SK-MEL-5 (cell line): ENCODE results near the gene HSFX4. TPM values are rescaled to one million over a fixed set of nuclear protein-coding genes. Genes with fewer than 3 reads are reported as not detected.
A peak's percentile ranks its signal among the peaks of the same experiment; 100 is the strongest.
"Not testable (repeated sequence)": the region's sequence is repeated elsewhere in the genome, so short reads cannot be mapped to it uniquely, and the experiment has no call there.

ENCODE experiments used
- DNase-seq: peaks from one replicate; pipeline ENCODE4 v3.0.0-alpha.2; 2016; ENCODE audit warnings: low read depth, low spot score
- in situ Hi-C: cut with HindIII; loops from 2 replicates; pipeline ENCODE4 v1.10.0; 2016; ENCODE audit warnings: low sequenced_read_pairs, high pct_unique_total_duplicates, low pct_unique_long_range_greater_than_20kb
- polyA plus RNA-seq, 2 experiments: library from polyadenylated mRNA; depleted of rRNA; stranded (reverse); fragments of >200 nt; gene quantifications; 2 replicates each; pipeline ENCODE4 v1.2.3, GENCODE V29; 2015
- total RNA-seq: library from RNA; depleted of rRNA; stranded (reverse); fragments of >200 nt; shearing (Covaris generic); gene quantifications from 2 replicates; pipeline ENCODE4 v1.2.3, GENCODE V29; 2014; rRNA removed

Gene HSFX4, protein sequence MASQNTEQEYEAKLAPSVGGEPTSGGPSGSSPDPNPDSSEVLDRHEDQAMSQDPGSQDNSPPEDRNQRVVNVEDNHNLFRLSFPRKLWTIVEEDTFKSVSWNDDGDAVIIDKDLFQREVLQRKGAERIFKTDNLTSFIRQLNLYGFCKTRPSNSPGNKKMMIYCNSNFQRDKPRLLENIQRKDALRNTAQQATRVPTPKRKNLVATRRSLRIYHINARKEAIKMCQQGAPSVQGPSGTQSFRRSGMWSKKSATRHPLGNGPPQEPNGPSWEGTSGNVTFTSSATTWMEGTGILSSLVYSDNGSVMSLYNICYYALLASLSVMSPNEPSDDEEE
- total RNA-seq = not detected in 2 replicates
- not detected in 2 replicates for polyA plus RNA-seq (2015; cell fraction: cytosol; rRNA removed)
- polyA plus RNA-seq (2015; cell fraction: nucleus; rRNA removed) = not detected in 2 replicates

DNA sequence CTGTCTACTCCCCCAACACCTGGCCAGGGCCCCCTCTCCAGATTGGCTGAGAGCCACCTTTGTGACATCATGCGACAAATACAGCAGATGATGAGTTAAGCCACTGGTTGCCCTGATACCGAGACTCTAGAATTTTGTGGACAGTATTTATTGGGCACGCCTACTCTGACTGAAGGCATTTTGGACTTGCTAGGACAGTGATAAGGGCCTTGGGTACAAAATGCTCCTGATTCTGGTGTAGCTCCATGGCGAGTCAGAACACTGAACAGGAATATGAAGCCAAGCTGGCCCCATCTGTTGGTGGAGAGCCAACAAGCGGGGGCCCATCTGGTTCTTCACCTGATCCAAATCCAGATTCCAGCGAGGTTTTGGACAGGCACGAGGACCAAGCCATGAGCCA is at the start of gene HSFX4:
Gene HSFX4 (plus strand): TSS at position 174 of the 400 bp plus-strand sequence. CDS start 72 bp downstream, at position 246.
- DNase-seq, in situ Hi-C loops: not testable (repeated sequence)

DNA sequence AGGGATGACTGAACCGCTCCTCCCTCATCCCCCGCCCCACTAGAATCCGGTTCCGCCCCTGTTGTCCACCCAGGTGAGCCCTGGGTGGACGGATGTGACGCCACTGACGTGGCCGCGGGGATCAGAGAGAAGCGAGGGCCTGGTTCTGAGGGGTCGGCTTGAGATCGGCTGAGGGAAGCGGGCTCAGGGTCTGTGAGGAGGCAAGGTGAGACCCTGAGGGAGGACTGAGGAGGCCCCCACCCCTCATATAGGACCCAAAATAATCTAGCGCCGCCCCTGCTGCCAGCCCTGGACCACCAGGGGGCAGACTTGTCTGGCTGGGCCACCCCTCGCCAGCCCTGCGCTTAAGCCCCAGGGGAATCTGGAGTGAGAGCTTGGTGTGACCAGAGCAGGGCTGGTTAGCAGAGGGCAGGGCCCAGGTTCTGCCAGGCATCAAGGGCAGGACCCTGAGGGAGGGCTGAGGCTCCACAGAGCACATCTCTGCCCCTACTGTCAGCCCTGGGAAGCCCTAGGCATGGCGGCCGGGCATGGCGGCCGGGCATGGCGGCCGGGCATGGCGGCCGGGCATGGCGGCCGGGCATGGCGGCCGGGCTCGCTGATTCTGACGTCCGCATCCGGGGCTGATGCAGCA is 48.2 kb upstream of the HSFX4 start, which contains the start of gene MAGEA8:
Gene MAGEA8 (plus strand): TSS at position 103 of the 631 bp plus-strand sequence. CDS start 3,090 bp downstream, outside the sequence.
- peak; percentile 2 for DNase-seq
- in situ Hi-C loops = no loop called here

DNA sequence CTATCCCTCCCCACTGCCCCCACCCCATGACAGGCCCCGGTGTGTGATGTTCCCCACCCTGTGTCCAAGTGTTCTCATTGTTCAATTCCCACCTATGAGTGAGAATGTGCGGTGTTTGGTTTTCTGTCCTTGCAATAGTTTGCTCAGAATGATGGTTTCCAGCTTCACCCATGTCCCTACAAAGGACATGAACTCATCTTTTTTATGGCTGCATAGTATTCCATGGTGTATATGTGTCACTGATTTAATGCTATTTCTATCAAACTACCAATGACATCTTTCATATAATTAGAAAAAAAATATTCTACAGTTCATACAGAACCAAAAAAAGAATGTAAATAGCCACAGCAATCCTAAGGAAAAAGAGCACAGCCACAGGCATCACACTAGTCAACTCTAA is 38.5 kb upstream of the HSFX4 start:
- DNase-seq, in situ Hi-C loops: not testable (repeated sequence)

DNA sequence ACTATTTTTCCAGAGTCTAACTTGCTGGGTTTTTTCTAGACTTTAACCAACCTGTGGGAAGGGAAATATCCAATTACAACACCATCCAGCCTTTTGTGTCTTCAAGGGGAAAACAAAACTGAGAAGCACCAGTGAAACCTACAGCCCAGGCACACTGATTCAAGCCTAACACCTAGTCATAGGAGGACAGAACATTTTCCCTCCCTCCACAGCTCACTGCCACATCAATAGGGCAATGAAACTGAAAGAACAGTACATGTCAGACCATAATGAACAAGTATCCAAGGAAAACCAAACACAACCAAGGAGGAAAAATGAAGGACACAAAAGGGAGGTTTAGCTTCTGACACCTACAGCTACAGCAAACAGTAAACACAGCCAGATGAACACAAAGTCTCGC is 30.8 kb upstream of the HSFX4 start:
- DNase-seq = no peak
- in situ Hi-C loops = no loop called here

DNA sequence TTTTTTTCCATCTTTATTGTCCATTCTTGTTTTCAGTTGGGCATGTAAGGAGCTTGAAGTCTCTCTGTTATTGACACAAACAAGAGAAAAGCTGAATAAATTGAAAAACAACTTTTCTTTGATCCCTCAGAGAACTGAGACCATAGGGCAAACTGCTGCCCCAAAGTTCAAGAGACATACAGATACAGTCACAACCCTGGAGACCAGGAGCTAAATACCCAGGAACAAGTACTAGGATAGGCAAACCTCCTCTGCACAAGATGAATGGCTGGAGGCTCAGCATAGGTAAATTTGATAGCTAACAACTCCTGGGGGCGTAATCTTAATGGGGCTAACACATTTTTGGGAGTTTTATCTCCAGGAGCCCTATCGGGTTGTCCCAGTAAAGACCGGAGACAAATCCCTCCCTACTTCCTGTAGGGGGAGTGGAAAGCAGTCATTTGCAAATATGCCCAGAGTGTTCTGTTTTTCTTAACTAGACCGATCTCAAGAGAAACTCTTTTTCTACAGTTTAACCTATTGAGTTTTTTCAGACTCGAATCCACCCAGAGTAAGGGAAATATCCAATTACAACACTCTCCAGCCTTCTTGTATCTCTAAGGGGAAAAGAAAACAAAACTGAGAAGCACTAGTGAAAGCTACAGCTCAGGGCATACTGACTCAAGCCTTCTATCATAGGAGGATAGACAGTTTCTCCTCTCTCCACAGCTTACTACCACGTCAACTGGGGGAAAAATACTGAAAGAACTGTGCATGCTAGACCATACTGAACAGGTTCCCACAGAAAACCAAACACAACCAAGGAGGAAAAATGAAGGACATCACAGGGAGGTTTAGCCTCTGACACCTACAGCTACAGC is 25.3 kb upstream of the HSFX4 start:
- DNase-seq = peak; percentile 10
- in situ Hi-C loops = no loop called here

DNA sequence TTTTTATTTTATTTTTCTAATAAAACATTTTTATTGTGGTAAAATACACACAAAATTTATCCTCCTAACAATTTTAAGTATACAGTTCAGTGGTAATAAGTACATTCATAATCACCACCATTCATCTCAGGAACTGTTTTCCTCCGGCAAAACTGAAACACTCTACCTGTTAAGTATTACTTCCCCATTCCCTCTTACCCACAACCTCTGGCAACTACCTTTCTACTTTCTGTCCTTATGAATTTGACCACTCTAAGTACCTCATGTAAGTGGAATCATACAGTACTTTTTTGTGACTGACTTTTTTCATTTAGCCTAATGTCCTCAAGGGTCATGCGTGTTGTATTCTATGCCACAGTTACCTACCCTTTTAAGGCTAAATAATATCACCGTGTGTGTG is 21.1 kb upstream of the HSFX4 start:
- no peak for DNase-seq

DNA sequence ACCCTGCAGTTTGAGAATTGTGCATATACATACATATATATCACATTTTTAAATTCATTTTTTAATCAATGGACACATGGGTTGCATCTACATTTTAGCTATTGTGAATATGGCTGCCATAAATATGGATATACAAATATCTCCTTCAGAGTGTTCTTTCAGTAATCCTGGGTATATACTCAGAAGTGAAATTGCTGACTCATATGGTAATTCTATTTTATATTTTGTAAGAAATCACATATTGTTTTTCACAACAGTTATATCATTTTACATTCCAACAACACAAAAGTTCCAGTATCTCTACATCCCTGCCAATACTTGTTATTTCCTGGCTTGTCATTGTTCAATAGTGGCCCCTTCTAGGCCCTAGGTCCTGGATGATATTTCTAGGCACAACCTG is 20.6 kb upstream of the HSFX4 start:
- in situ Hi-C loops = no loop called here
- no peak for DNase-seq

More for the DNA sequence above, 21.1 kb upstream of the HSFX4 start:
- in situ Hi-C loops = no loop called here

DNA sequence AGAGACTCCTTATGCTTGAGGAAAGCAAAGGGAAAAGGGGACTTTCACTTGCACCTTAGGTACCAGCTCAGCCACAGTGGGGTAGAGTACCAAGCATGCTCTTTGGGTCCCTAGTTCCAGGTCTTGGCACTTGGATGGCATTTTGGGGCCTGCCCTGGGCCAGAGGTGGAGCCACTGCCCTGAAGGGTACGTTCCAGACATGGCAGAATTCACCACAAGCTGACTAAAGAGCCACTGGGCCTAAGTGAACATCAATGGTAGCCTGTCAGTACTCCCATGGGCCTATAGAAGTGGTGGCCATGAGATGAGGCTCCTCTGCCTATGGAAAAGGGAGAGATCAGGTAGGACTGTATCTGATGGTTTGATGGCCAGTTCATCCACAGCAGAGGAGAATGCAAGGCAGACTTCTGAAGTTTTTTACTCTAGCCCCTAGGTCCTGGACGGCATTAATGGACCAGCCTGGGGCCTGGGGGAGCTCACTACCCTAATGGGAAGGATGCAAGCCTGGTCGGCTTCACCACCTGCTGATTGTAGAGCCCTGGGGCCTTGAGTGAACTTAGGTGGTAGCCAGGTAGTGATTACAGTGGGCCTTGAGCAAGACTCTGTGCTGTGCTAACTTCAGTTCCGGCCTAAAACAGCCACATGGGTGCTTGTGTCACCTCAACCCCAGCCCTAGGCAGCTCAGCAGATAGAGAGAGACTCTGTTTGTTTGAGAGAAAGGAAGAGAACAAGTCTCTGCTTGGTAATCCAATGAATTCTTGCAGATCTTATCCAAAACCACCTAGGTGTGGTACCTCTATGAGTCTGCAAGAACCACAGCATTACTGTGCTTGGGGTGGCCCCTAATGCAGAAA is 19.8 kb upstream of the HSFX4 start:
- DNase-seq = no peak
- in situ Hi-C loops = no loop called here

DNA sequence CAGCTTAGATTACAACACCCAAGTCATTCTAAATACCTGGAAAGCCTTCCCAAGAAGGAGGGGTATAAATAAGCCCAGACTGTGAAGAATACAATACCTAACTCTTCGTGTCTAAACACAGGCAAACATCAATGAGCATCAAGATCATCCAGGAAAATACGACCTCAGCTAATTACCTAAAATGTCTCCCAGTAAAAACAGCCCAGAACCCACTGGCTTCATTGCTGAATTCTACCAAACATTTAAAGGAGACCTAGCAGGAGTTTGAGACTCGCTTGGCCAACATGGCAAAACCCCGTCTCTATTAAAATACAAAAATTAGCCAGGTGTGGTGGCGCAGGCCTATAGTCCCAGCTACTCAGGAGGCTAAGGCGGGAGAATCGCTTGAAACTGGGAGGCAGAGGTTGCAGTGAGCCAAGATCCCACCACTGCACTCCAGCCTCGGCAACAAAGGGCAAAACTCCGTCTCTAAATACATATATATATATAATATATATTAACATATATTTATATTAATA is 19.1 kb upstream of the HSFX4 start:
- in situ Hi-C loops = no loop called here
- no peak for DNase-seq

DNA sequence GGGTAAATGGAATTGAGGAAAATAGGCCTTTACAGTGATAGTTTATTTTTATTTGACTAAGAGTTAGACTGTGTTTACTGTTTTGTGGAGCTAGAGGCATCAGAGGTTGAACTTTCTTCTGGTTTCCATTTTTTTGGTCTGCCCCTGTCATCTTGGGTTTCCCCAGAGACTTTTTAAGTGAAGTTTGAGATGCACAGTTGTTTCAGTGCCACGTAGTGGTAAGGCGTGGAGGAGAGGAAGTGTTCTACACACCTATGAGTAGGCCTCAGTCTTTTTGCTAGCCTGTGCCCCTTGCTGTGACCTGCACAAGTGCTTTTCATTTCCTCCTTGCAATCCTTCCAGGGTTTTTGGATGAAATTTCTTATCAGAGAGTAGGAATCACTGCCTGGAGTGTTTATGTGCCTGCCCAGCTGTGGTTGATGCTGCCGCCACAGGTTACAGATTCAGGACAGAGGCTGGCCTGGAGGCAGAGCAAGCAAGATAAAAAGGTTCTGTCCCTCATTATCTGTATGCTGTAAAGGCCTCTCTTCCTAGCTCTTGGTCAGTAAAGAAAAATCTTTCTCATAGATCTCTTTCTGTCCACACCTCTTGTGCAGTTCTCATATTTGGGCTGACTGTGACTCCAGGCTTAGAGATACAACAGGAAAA is 12.5 kb upstream of the HSFX4 start:
- in situ Hi-C loops = no loop called here

DNA sequence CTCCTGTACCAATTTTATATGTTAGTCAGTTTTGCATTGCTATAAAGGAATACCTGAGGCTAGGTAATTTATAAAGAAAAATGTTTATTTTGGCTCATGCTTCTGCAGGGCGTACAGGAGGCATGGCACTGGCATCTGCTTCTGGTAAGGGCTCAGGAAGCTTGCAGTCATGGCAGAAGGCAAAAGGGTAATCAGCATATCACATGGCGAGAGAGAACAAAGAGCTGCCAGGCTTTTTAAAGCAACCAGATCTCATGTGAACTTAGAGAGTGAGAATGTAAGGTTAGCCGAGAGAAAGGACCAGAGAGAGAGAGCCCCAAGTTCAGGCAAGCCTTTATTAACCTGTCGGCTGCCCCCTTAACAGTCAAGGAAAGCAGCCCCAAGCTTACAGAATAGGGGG is 5.5 kb upstream of the HSFX4 start:
- in situ Hi-C loops, DNase-seq: not testable (repeated sequence)

More for the DNA sequence above, 12.5 kb upstream of the HSFX4 start:
- no peak for DNase-seq

DNA sequence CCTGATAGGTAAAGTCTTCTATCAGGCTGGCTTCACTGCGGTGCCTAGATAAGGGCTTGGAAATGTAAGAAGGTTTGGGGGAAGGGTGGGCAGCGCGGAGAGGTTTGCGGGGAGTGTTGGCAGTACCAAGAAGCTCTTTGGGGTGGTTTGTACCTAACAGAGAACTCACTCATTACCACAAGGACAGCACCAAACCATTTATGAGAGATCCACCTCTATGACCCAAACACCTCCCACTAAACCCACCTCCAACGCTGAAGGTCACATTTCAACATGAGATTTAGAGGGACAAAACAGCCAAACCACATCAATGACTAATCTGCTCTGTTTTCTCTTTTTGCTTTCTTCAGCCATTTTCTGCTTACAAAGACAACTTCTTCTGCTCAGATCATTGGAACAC is 4.9 kb upstream of the HSFX4 start:
- in situ Hi-C loops = not testable (repeated sequence)

DNA sequence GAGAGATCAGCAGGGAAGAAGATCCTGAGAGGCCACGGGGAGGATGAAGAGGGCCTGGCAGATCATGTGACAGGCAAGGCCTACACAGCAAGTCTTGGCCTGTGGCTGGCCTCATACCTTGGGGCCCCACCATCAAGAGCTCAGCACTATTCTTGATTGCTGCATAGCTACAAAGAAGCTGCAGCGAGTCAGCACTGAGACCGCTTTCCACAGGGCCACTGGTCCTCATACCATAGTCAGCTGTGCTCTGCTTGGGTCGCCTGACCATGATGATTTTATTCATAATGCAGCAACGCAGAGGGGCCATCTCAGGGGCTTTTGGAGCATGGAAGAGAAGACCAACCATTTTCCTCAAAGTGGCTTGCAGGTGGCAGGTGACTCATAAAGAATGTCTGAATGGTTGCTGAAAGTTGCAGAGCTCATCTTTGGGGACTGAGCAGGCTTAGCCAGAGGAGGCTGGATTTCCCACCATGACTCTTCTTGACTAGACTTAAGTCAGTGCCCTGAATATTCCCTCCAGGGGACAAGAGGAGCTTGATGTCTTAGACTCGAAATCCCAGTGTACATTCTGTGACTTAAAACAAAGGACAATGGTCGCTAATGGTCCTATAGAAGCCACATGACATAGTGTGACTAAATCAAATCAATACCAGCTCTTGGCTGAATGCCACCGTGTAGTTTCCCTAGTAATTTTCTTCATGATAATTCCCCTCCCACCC is 2.0 kb upstream of the HSFX4 start:
- DNase-seq, in situ Hi-C loops: not testable (repeated sequence)

More for the DNA sequence above, 4.9 kb upstream of the HSFX4 start:
- DNase-seq = not testable (repeated sequence)

DNA sequence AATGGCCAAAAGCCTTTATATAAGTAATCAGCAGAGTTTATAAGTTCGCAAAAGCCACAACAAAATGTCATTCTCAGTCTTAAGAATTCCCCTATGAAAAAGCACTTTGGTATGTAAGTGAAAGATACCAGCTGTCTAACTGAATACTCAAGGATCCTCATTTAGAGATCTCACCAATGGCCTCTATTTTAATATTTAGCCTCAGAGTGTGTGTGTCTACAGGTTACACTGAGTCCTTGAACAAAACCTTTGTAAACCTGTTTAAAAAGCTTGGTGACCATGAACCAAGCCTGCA is 1.5 kb upstream of the HSFX4 start:
- in situ Hi-C loops, DNase-seq: not testable (repeated sequence)

DNA sequence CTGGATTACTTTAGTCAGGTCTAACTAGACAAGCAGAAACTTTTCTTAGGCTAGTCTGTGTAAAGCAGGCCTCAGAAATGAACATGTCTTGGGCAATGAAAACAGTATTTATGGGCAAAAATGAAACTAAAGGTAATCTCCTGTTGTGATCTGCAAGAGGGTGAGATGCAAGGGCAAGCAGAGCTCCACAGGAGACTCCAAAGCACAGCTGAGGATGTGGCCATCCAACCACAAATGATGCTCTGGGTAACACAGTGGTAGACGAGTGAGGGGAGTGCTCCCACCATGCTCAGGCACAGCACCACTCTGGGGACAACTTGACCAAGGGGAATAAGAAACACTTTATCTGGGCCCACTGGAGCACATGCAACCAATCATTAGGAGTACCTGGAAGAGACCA is 738 bp upstream of the HSFX4 start:
- DNase-seq, in situ Hi-C loops: not testable (repeated sequence)

DNA sequence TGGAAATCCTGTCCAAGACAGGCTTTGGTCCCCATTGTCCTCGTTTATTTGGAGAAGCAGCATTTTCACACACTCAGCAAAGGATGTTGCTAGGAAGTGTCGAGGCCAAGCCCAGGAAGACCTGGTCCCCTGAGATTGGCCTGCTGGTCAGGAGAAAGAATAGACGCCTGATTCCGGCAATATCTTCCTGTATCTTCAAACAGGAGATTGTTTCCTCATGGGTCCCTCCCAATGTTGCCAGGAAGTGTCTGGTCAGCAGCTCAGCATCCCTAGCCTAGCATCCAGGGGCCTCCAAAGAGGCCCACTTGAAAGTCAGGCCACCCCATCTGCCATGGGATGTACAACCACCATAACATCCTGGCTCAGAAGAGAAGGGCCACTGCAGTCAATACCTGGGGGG is 2.0 kb downstream of the HSFX4 start:
- DNase-seq, in situ Hi-C loops: not testable (repeated sequence)
